Measurements from ENCODE around the gene CCDC9. TPM values are rescaled to one million over a fixed set of nuclear protein-coding genes. Genes with fewer than 3 reads are reported as not detected.
"Not testable (repeated sequence)": the region's sequence is repeated elsewhere in the genome, so short reads cannot be mapped to it uniquely, and the experiment has no call there.

Gene CCDC9
- total RNA-seq, 1 donor from 2014 or later: 36.1 TPM

GRCh38 chr19:47241919-47242577 lies 14.3 kb upstream of the CCDC9 start:
- TF ChIP-seq CTCF (IDR thresholded peaks at IDR 0.05; ENCODE audit: unreplicated experiment): no peak
- peaks cover 9% of the 10 kb centered on the region for H3K4me1 Mint-ChIP-seq (ENCODE audit: low read depth)

GRCh38 chr19:47243364-47243775 lies 13.0 kb upstream of the CCDC9 start:
- peak overlapping the region; percentile 84 for H3K27ac Mint-ChIP-seq
- peaks cover 18% of the 10 kb centered on the region for H3K27me3 Mint-ChIP-seq
- no peak for DNase-seq (ENCODE audit: low spot score, unreplicated experiment)
- no peak for TF ChIP-seq CTCF (IDR thresholded peaks at IDR 0.05; ENCODE audit: unreplicated experiment)
- H3K36me3 Mint-ChIP-seq (ENCODE audit: insufficient read depth): no peaks in the 10 kb centered on the region
- H3K9me3 Mint-ChIP-seq (ENCODE audit: low read depth): no peaks in the 10 kb centered on the region
- H3K4me1 Mint-ChIP-seq (ENCODE audit: low read depth): peaks cover 9% of the 10 kb centered on the region
- H3K4me3 Mint-ChIP-seq (ENCODE audit: low read depth): peak overlapping the region; percentile 58

More at GRCh38 chr19:47241919-47242577, 14.3 kb upstream of the CCDC9 start:
- Mint-ChIP-seq H3K27ac (no peak overlapping the region), H3K4me3 (ENCODE audit: low read depth) (no peak overlapping the region), H3K36me3 (ENCODE audit: insufficient read depth) (no peaks in the 10 kb centered on the region), H3K9me3 (ENCODE audit: low read depth) (no peaks in the 10 kb centered on the region), H3K27me3 (peaks cover 18% of the 10 kb centered on the region)
- DNase-seq (ENCODE audit: low spot score, unreplicated experiment): no peak

GRCh38 chr19:47243776-47244547 lies 12.4 kb upstream of the CCDC9 start:
- peaks cover 14% of the 10 kb centered on the region for H3K27me3 Mint-ChIP-seq
- H3K9me3 Mint-ChIP-seq (ENCODE audit: low read depth): no peaks in the 10 kb centered on the region
- H3K36me3 Mint-ChIP-seq (ENCODE audit: insufficient read depth): no peaks in the 10 kb centered on the region
- peak overlapping the region; percentile 53 for H3K4me3 Mint-ChIP-seq (ENCODE audit: low read depth)
- TF ChIP-seq CTCF (IDR thresholded peaks at IDR 0.05; ENCODE audit: unreplicated experiment): peak; percentile 98
- H3K4me1 Mint-ChIP-seq (ENCODE audit: low read depth): peaks cover 8% of the 10 kb centered on the region
- H3K27ac Mint-ChIP-seq: peak overlapping the region; percentile 84
- DNase-seq (ENCODE audit: low spot score, unreplicated experiment): peak; percentile 96

GRCh38 chr19:47247308-47247990 lies 8.9 kb upstream of the CCDC9 start:
- peak overlapping the region; percentile 82 for H3K27ac Mint-ChIP-seq

GRCh38 chr19:47253016-47253415 lies 3.3 kb upstream of the CCDC9 start:
- not testable (repeated sequence) for H3K27me3 Mint-ChIP-seq; DNase-seq (ENCODE audit: low spot score, unreplicated experiment); H3K4me3 Mint-ChIP-seq (ENCODE audit: low read depth); H3K9me3 Mint-ChIP-seq (ENCODE audit: low read depth); H3K36me3 Mint-ChIP-seq (ENCODE audit: insufficient read depth)
- peaks cover 10% of the 10 kb centered on the region for H3K4me1 Mint-ChIP-seq (ENCODE audit: low read depth)
- peak overlapping the region; percentile 86 for H3K27ac Mint-ChIP-seq

More at GRCh38 chr19:47247308-47247990, 8.9 kb upstream of the CCDC9 start:
- Mint-ChIP-seq H3K4me1 (ENCODE audit: low read depth) (peaks cover 4% of the 10 kb centered on the region), H3K9me3 (ENCODE audit: low read depth) (no peaks in the 10 kb centered on the region), H3K4me3 (ENCODE audit: low read depth) (no peak overlapping the region), H3K36me3 (ENCODE audit: insufficient read depth) (no peaks in the 10 kb centered on the region), H3K27me3 (peaks cover 8% of the 10 kb centered on the region)
- DNase-seq (ENCODE audit: low spot score, unreplicated experiment): peak; percentile 66
- TF ChIP-seq CTCF (IDR thresholded peaks at IDR 0.05; ENCODE audit: unreplicated experiment): peak; percentile 95
